MCF 10A (cell line): ENCODE results near the gene CETP. TPM values are rescaled to one million over a fixed set of nuclear protein-coding genes. Genes with fewer than 3 reads are reported as not detected.

ENCODE experiments used
- BruUV-seq: library from RNA; stranded (reverse); fragments of 400-500 nt; replicated peaks from 2 replicates; lab custom pipeline; 2021; lab: Mats Ljungman, UMichigan
- CTCF ChIA-PET: fragments of 300-600 bp; sonication (Branson Sonifier 250); formaldehyde crosslinking; extraction: SDS; loops from one replicate; lab custom pipeline; 2021; ENCODE audit warnings: antibody characterized with exemption, inconsistent platforms; lab: Yijun Ruan, JAX
- POLR2A ChIA-PET: fragments of 300-600, 350-650 bp; sonication (Branson Sonifier 250); formaldehyde crosslinking; extraction: SDS; loops from one replicate; lab custom pipeline; 2020; ENCODE audit warnings: antibody characterized with exemption, inconsistent platforms; lab: Yijun Ruan, JAX
- DNase-seq: peaks from one replicate; pipeline ENCODE4 v3.0.0-alpha.2; 2018; ENCODE audit not compliant: unreplicated experiment
- H3K27ac Mint-ChIP-seq: one replicate; pipeline ENCODE4 v1.8.0; 2022; ENCODE audit warnings: mild to moderate bottlenecking, low read depth, mixed read lengths; ENCODE audit not compliant: unreplicated experiment
- H3K27me3 Mint-ChIP-seq: one replicate; pipeline ENCODE4 v1.8.0; 2022; ENCODE audit warnings: mixed read lengths; ENCODE audit not compliant: insufficient read depth, unreplicated experiment
- H3K36me3 Mint-ChIP-seq: one replicate; pipeline ENCODE4 v1.8.0; 2022; ENCODE audit warnings: mild to moderate bottlenecking, moderate library complexity, mixed read lengths; ENCODE audit not compliant: insufficient read depth, unreplicated experiment
- H3K4me1 Mint-ChIP-seq: one replicate; pipeline ENCODE4 v1.8.0; 2022; ENCODE audit warnings: mixed read lengths; ENCODE audit not compliant: insufficient read depth, unreplicated experiment
- H3K4me3 Mint-ChIP-seq: one replicate; pipeline ENCODE4 v1.8.0; 2022; ENCODE audit warnings: mild to moderate bottlenecking, moderate library complexity, mixed read lengths; ENCODE audit not compliant: unreplicated experiment
- H3K9me3 Mint-ChIP-seq: one replicate; pipeline ENCODE4 v1.8.0; 2022; ENCODE audit warnings: mixed read lengths; ENCODE audit not compliant: unreplicated experiment
- intact Hi-C: fragments of 100-400 bp; cut with micrococcal nuclease; formaldehyde crosslinking; loops from 2 replicates; pipeline ENCODE4 v1.14.1; 2022
- total RNA-seq: library from RNA; stranded (reverse); gene quantifications from 2 replicates; pipeline ENCODE4 v1.2.3, GENCODE V29; 2022
- TF ChIP-seq, protein P1 (sequence below): fragments of 200-600 bp; IDR thresholded peaks from one replicate; pipeline ENCODE4 v1.8.0; 2022; ENCODE audit warnings: antibody characterized with exemption, mild to moderate bottlenecking; ENCODE audit not compliant: unreplicated experiment

The CETP gene
- total RNA-seq, 1 experiment from 2014 or later: not detected

- peaks cover 19% of the 10 kb centered on the region for H3K36me3 Mint-ChIP-seq
- DNase-seq: peak; percentile 43
- no peaks in the 10 kb centered on the region for H3K4me1 Mint-ChIP-seq
- TF ChIP-seq, protein P1, sequence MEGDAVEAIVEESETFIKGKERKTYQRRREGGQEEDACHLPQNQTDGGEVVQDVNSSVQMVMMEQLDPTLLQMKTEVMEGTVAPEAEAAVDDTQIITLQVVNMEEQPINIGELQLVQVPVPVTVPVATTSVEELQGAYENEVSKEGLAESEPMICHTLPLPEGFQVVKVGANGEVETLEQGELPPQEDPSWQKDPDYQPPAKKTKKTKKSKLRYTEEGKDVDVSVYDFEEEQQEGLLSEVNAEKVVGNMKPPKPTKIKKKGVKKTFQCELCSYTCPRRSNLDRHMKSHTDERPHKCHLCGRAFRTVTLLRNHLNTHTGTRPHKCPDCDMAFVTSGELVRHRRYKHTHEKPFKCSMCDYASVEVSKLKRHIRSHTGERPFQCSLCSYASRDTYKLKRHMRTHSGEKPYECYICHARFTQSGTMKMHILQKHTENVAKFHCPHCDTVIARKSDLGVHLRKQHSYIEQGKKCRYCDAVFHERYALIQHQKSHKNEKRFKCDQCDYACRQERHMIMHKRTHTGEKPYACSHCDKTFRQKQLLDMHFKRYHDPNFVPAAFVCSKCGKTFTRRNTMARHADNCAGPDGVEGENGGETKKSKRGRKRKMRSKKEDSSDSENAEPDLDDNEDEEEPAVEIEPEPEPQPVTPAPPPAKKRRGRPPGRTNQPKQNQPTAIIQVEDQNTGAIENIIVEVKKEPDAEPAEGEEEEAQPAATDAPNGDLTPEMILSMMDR: peak; percentile 27
- H3K27me3 Mint-ChIP-seq: no peaks in the 10 kb centered on the region
- intact Hi-C loops: loop anchor here (1.0 kb wide), 2 partner anchors 84 to 158 kb away; no protein-coding TSS in a partner anchor
- no peaks in the 10 kb centered on the region for H3K9me3 Mint-ChIP-seq
- no peak overlapping the region for H3K27ac Mint-ChIP-seq
- CTCF ChIA-PET: interaction anchor here (0.6 to 1.3 kb wide), 6 partner anchors 13 to 1292 kb away, joined by 3 to 4 read pairs (median 3); no protein-coding TSS in a partner anchor
- no peak overlapping the region for H3K4me3 Mint-ChIP-seq
- POLR2A ChIA-PET: interaction anchor here (1.3 kb wide), 1 partner anchor 33 kb away, joined by 3 read pairs; no protein-coding TSS in a partner anchor
- BruUV-seq: no TSS peak
Observed at GRCh38 chr16:56950881-56951771, 10.6 kb upstream of the CETP start.

DNA sequence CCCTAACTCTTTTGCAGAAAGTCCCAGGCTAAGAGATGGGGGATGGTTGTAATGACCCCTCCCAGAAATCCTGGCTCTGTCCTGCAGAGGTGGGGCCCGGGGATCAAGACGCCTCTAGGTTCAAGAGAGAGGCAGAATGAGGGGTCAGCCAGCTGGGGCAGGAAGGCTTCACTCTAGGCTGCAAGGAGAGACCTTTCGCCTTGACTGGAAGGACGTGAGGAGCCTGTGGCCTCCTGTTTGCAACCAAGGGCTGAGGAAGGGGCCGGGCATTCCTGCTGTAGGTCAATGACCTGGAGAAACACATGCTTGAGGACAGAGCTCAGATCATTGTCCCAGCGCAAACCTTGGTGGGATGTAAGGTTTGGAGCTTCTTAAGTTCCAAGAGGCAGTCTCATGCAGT is 8.7 kb upstream of the CETP start:
- ChIA-PET POLR2A (interaction anchor here (1.3 kb wide), 1 partner anchor 21 kb away, joined by 3 read pairs; the partner anchor contains the start of gene HERPUD1), CTCF (interaction anchor here (0.6 to 0.8 kb wide), 2 partner anchors 9 to 85 kb away, joined by 3 to 4 read pairs; partner anchors contain the start of gene CETP)
- Mint-ChIP-seq H3K27ac (no peak overlapping the region), H3K4me3 (no peak overlapping the region), H3K9me3 (no peaks in the 10 kb centered on the region), H3K4me1 (no peaks in the 10 kb centered on the region), H3K27me3 (no peaks in the 10 kb centered on the region), H3K36me3 (peaks cover 10% of the 10 kb centered on the region)
- TF ChIP-seq, protein P1: no peak
- no peak for DNase-seq
- BruUV-seq: no TSS peak
- intact Hi-C loops: no loop called here

GRCh38 chr16:56956076-56956475 is 5.7 kb upstream of the CETP start:
- no peak overlapping the region for H3K4me3 Mint-ChIP-seq
- intact Hi-C loops: no loop called here
- no peak overlapping the region for H3K27ac Mint-ChIP-seq
- TF ChIP-seq, protein P1: no peak
- no peak for DNase-seq
- peaks cover 4% of the 10 kb centered on the region for H3K36me3 Mint-ChIP-seq
- H3K4me1 Mint-ChIP-seq: no peaks in the 10 kb centered on the region
- CTCF ChIA-PET: no interaction called here
- no TSS peak for BruUV-seq
- POLR2A ChIA-PET: no interaction called here
- H3K27me3 Mint-ChIP-seq: no peaks in the 10 kb centered on the region
- H3K9me3 Mint-ChIP-seq: no peaks in the 10 kb centered on the region

DNA sequence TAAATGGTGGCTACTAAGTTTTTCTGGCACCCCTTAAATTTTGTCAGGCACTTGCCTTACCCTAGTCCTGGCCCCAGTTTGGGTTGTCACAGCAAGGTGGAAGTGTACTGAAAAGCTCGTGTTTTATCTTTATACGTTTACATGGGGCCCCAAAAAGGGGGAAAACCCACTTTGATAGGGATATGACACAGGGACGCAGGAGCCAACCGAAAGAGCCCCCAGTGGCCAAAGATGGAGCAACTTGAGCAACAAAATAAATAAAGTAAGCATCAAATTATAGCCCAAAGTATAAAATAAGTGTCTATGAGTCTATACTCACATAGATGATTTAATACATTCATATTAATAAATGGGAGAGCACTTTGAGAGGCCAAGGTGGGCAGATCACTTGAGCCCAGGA is 5.0 kb upstream of the CETP start:
- Mint-ChIP-seq H3K27ac (no peak overlapping the region), H3K9me3 (no peaks in the 10 kb centered on the region), H3K4me3 (no peak overlapping the region), H3K36me3 (no peaks in the 10 kb centered on the region), H3K4me1 (no peaks in the 10 kb centered on the region), H3K27me3 (no peaks in the 10 kb centered on the region)
- POLR2A ChIA-PET: no interaction called here
- BruUV-seq: no TSS peak
- intact Hi-C loops: no loop called here
- no peak for DNase-seq
- TF ChIP-seq, protein P1: no peak
- CTCF ChIA-PET: no interaction called here
